ENCODE measurements around the gene NBEAL2.
"Not testable (repeated sequence)": the region's sequence is repeated elsewhere in the genome, so short reads cannot be mapped to it uniquely, and the experiment has no call there.

NBEAL2 gene

GRCh38 chr3:47024932-47025331, 45.5 kb downstream of the NBEAL2 start:
- Histone ChIP-seq H3K4me3 (ENCODE audit: low read length) (no peak overlapping the region), H3K36me3 (ENCODE audit: control insufficient read depth, insufficient read depth, low read length) (no peaks in the 10 kb centered on the region), H3K27ac (ENCODE audit: low read length) (no peak overlapping the region), H3K4me1 (ENCODE audit: control insufficient read depth, insufficient read depth, low read length) (no peaks in the 10 kb centered on the region), H3K9me3 (ENCODE audit: control insufficient read depth, insufficient read depth, low read length) (no peaks in the 10 kb centered on the region), H3K27me3 (ENCODE audit: control insufficient read depth, insufficient read depth, low read length) (no peaks in the 10 kb centered on the region)
- DNase-seq (ENCODE audit: low read depth, low spot score) = no peak

- not testable (repeated sequence) for H3K9me3 ChIP-seq (ENCODE audit: control insufficient read depth, insufficient read depth, low read length); H3K27ac ChIP-seq (ENCODE audit: low read length); H3K4me1 ChIP-seq (ENCODE audit: control insufficient read depth, insufficient read depth, low read length); H3K36me3 ChIP-seq (ENCODE audit: control insufficient read depth, insufficient read depth, low read length); DNase-seq (ENCODE audit: low read depth, low spot score); H3K27me3 ChIP-seq (ENCODE audit: control insufficient read depth, insufficient read depth, low read length); H3K4me3 ChIP-seq (ENCODE audit: low read length)
- no CpG with 5 or more reads among the region's 1 CpG for WGBS (ENCODE audit: insufficient coverage, insufficient read length)
Observed at GRCh38 chr3:47026432-47026831, 47.0 kb downstream of the NBEAL2 start.

- no peak for DNase-seq (ENCODE audit: low read depth, low spot score)
- Histone ChIP-seq H3K27me3 (ENCODE audit: control insufficient read depth, insufficient read depth, low read length) (no peaks in the 10 kb centered on the region), H3K27ac (ENCODE audit: low read length) (no peak overlapping the region), H3K9me3 (ENCODE audit: control insufficient read depth, insufficient read depth, low read length) (no peaks in the 10 kb centered on the region), H3K36me3 (ENCODE audit: control insufficient read depth, insufficient read depth, low read length) (no peaks in the 10 kb centered on the region; the same call in 1 of the 2 replicates), H3K4me3 (ENCODE audit: low read length) (no peak overlapping the region), H3K4me1 (ENCODE audit: control insufficient read depth, insufficient read depth, low read length) (no peaks in the 10 kb centered on the region)
- no CpG with 5 or more reads among the region's 3 CpGs for WGBS (ENCODE audit: insufficient coverage, insufficient read length)
Observed at GRCh38 chr3:47028146-47028545, 48.7 kb downstream of the NBEAL2 start.

GRCh38 chr3:47028667-47029066, 49.2 kb downstream of the NBEAL2 start:
- no CpG with 5 or more reads among the region's 1 CpG for WGBS (ENCODE audit: insufficient coverage, insufficient read length)
- no peak for DNase-seq (ENCODE audit: low read depth, low spot score)
- Histone ChIP-seq H3K36me3 (ENCODE audit: control insufficient read depth, insufficient read depth, low read length) (no peaks in the 10 kb centered on the region; the same call in 1 of the 2 replicates), H3K27ac (ENCODE audit: low read length) (no peak overlapping the region), H3K4me1 (ENCODE audit: control insufficient read depth, insufficient read depth, low read length) (no peaks in the 10 kb centered on the region), H3K9me3 (ENCODE audit: control insufficient read depth, insufficient read depth, low read length) (no peaks in the 10 kb centered on the region), H3K27me3 (ENCODE audit: control insufficient read depth, insufficient read depth, low read length) (no peaks in the 10 kb centered on the region), H3K4me3 (ENCODE audit: low read length) (no peak overlapping the region)

GRCh38 chr3:47031041-47031440, 51.6 kb downstream of the NBEAL2 start:
- not testable (repeated sequence) for H3K9me3 ChIP-seq (ENCODE audit: control insufficient read depth, insufficient read depth, low read length); H3K36me3 ChIP-seq (ENCODE audit: control insufficient read depth, insufficient read depth, low read length); H3K27ac ChIP-seq (ENCODE audit: low read length); DNase-seq (ENCODE audit: low read depth, low spot score); H3K4me1 ChIP-seq (ENCODE audit: control insufficient read depth, insufficient read depth, low read length); H3K27me3 ChIP-seq (ENCODE audit: control insufficient read depth, insufficient read depth, low read length); H3K4me3 ChIP-seq (ENCODE audit: low read length)
- WGBS (ENCODE audit: insufficient coverage, insufficient read length) = no CpG with 5 or more reads among the region's 4 CpGs

GRCh38 chr3:47034868-47035489, 55.5 kb downstream of the NBEAL2 start:
- no peak overlapping the region for H3K4me3 ChIP-seq (ENCODE audit: low read length)
- H3K27ac ChIP-seq (ENCODE audit: low read length) = no peak overlapping the region
- no peak for DNase-seq (ENCODE audit: low read depth, low spot score)
- no peaks in the 10 kb centered on the region for H3K9me3 ChIP-seq (ENCODE audit: control insufficient read depth, insufficient read depth, low read length)
- H3K4me1 ChIP-seq (ENCODE audit: control insufficient read depth, insufficient read depth, low read length) = no peaks in the 10 kb centered on the region
- no CpG with 5 or more reads among the region's 2 CpGs for WGBS (ENCODE audit: insufficient coverage, insufficient read length)
- H3K36me3 ChIP-seq (ENCODE audit: control insufficient read depth, insufficient read depth, low read length) = peaks cover 7% of the 10 kb centered on the region; the same call in 1 of the 2 replicates
- H3K27me3 ChIP-seq (ENCODE audit: control insufficient read depth, insufficient read depth, low read length) = no peaks in the 10 kb centered on the region

- Histone ChIP-seq H3K9me3 (ENCODE audit: control insufficient read depth, insufficient read depth, low read length) (no peaks in the 10 kb centered on the region), H3K27ac (ENCODE audit: low read length) (no peak overlapping the region), H3K4me3 (ENCODE audit: low read length) (no peak overlapping the region), H3K27me3 (ENCODE audit: control insufficient read depth, insufficient read depth, low read length) (no peaks in the 10 kb centered on the region), H3K36me3 (ENCODE audit: control insufficient read depth, insufficient read depth, low read length) (peaks cover 9% of the 10 kb centered on the region; the same call in 1 of the 2 replicates), H3K4me1 (ENCODE audit: control insufficient read depth, insufficient read depth, low read length) (no peaks in the 10 kb centered on the region)
- DNase-seq (ENCODE audit: low read depth, low spot score) = no peak
- WGBS (ENCODE audit: insufficient coverage, insufficient read length) = no CpG with 5 or more reads among the region's 2 CpGs
Observed at GRCh38 chr3:47035645-47036044, 56.2 kb downstream of the NBEAL2 start.

- no peaks in the 10 kb centered on the region for H3K9me3 ChIP-seq (ENCODE audit: control insufficient read depth, insufficient read depth, low read length)
- H3K4me1 ChIP-seq (ENCODE audit: control insufficient read depth, insufficient read depth, low read length) = no peaks in the 10 kb centered on the region
- no peak overlapping the region for H3K4me3 ChIP-seq (ENCODE audit: low read length)
- no peak overlapping the region for H3K27ac ChIP-seq (ENCODE audit: low read length)
- no CpG with 5 or more reads among the region's 3 CpGs for WGBS (ENCODE audit: insufficient coverage, insufficient read length)
- H3K27me3 ChIP-seq (ENCODE audit: control insufficient read depth, insufficient read depth, low read length) = no peaks in the 10 kb centered on the region
- DNase-seq (ENCODE audit: low read depth, low spot score) = no peak
- H3K36me3 ChIP-seq (ENCODE audit: control insufficient read depth, insufficient read depth, low read length) = peaks cover 11% of the 10 kb centered on the region; the same call in 1 of the 2 replicates
Observed at GRCh38 chr3:47036145-47036544, 56.7 kb downstream of the NBEAL2 start.

GRCh38 chr3:47037302-47037701, 57.8 kb downstream of the NBEAL2 start:
- WGBS (ENCODE audit: insufficient coverage, insufficient read length) = no CpG with 5 or more reads among the region's 6 CpGs
- H3K27me3 ChIP-seq (ENCODE audit: control insufficient read depth, insufficient read depth, low read length); H3K27ac ChIP-seq (ENCODE audit: low read length); DNase-seq (ENCODE audit: low read depth, low spot score); H3K9me3 ChIP-seq (ENCODE audit: control insufficient read depth, insufficient read depth, low read length); H3K4me3 ChIP-seq (ENCODE audit: low read length); H3K4me1 ChIP-seq (ENCODE audit: control insufficient read depth, insufficient read depth, low read length): not testable (repeated sequence)
- peaks cover 12% of the 10 kb centered on the region; the same call in 1 of the 2 replicates for H3K36me3 ChIP-seq (ENCODE audit: control insufficient read depth, insufficient read depth, low read length)

- H3K27ac ChIP-seq (ENCODE audit: low read length) = no peak overlapping the region
- H3K36me3 ChIP-seq (ENCODE audit: control insufficient read depth, insufficient read depth, low read length) = peaks cover 11% of the 10 kb centered on the region; the same call in 1 of the 2 replicates
- no peak for DNase-seq (ENCODE audit: low read depth, low spot score)
- no peaks in the 10 kb centered on the region for H3K27me3 ChIP-seq (ENCODE audit: control insufficient read depth, insufficient read depth, low read length)
- H3K9me3 ChIP-seq (ENCODE audit: control insufficient read depth, insufficient read depth, low read length) = no peaks in the 10 kb centered on the region
- no peaks in the 10 kb centered on the region for H3K4me1 ChIP-seq (ENCODE audit: control insufficient read depth, insufficient read depth, low read length)
- H3K4me3 ChIP-seq (ENCODE audit: low read length) = no peak overlapping the region
- WGBS (ENCODE audit: insufficient coverage, insufficient read length) = no CpG with 5 or more reads among the region's 3 CpGs
Observed at GRCh38 chr3:47041114-47041513, 61.6 kb downstream of the NBEAL2 start.

GRCh38 chr3:47042231-47042791, 62.8 kb downstream of the NBEAL2 start:
- Histone ChIP-seq H3K4me3 (ENCODE audit: low read length) (no peak overlapping the region), H3K27me3 (ENCODE audit: control insufficient read depth, insufficient read depth, low read length) (no peaks in the 10 kb centered on the region), H3K4me1 (ENCODE audit: control insufficient read depth, insufficient read depth, low read length) (no peaks in the 10 kb centered on the region), H3K36me3 (ENCODE audit: control insufficient read depth, insufficient read depth, low read length) (peaks cover 10% of the 10 kb centered on the region; the same call in 1 of the 2 replicates), H3K9me3 (ENCODE audit: control insufficient read depth, insufficient read depth, low read length) (no peaks in the 10 kb centered on the region), H3K27ac (ENCODE audit: low read length) (no peak overlapping the region)
- DNase-seq (ENCODE audit: low read depth, low spot score) = no peak
- no CpG with 5 or more reads among the region's 5 CpGs for WGBS (ENCODE audit: insufficient coverage, insufficient read length)
